ENCODE data around the gene FAM13A. TPM values are rescaled to one million over a fixed set of nuclear protein-coding genes. Genes with fewer than 3 reads are reported as not detected.

Gene FAM13A
- total RNA-seq, 1 donor from 2014 or later, result 29.5 TPM

DNA sequence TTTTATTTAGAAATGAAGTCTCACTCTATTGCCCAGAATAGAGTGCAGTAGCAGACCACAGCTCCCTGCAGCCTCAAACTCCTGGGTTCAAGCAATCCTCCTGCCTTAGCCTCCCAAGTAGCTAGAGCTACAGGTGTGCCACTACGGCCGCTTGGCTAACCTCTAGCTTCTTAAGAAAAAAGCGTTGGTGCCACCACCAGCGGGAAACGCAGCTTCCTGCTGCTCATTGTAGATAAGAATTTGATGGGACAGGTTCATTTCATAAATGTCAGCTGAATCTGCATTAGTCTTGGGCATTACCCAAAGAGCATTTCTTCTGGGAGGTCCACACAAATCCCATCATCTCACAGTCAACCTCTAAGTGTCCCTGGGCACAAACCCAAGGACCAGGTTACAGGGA, 326.2 kb downstream of the FAM13A start:
- Mint-ChIP-seq H3K36me3 (ENCODE audit: insufficient read depth) (peaks cover 15% of the 10 kb centered on the region), H3K4me3 (ENCODE audit: low read depth) (no peak overlapping the region), H3K27me3 (no peaks in the 10 kb centered on the region), H3K9me3 (ENCODE audit: low read depth) (no peaks in the 10 kb centered on the region), H3K27ac (no peak overlapping the region), H3K4me1 (ENCODE audit: low read depth) (no peaks in the 10 kb centered on the region)
- TF ChIP-seq, protein P1, sequence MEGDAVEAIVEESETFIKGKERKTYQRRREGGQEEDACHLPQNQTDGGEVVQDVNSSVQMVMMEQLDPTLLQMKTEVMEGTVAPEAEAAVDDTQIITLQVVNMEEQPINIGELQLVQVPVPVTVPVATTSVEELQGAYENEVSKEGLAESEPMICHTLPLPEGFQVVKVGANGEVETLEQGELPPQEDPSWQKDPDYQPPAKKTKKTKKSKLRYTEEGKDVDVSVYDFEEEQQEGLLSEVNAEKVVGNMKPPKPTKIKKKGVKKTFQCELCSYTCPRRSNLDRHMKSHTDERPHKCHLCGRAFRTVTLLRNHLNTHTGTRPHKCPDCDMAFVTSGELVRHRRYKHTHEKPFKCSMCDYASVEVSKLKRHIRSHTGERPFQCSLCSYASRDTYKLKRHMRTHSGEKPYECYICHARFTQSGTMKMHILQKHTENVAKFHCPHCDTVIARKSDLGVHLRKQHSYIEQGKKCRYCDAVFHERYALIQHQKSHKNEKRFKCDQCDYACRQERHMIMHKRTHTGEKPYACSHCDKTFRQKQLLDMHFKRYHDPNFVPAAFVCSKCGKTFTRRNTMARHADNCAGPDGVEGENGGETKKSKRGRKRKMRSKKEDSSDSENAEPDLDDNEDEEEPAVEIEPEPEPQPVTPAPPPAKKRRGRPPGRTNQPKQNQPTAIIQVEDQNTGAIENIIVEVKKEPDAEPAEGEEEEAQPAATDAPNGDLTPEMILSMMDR (IDR thresholded peaks at IDR 0.05; ENCODE audit: unreplicated experiment), result no peak
- DNase-seq (ENCODE audit: low spot score, unreplicated experiment), result no peak

GRCh38 chr4:88729146-88729760, 327.7 kb downstream of the FAM13A start:
- no peaks in the 10 kb centered on the region for H3K4me1 Mint-ChIP-seq (ENCODE audit: low read depth)
- TF ChIP-seq, protein P1 (IDR thresholded peaks at IDR 0.05; ENCODE audit: unreplicated experiment), result no peak
- H3K27me3 Mint-ChIP-seq, result no peaks in the 10 kb centered on the region
- no peak for DNase-seq (ENCODE audit: low spot score, unreplicated experiment)
- H3K36me3 Mint-ChIP-seq (ENCODE audit: insufficient read depth), result peaks cover 16% of the 10 kb centered on the region
- no peaks in the 10 kb centered on the region for H3K9me3 Mint-ChIP-seq (ENCODE audit: low read depth)
- H3K27ac Mint-ChIP-seq, result no peak overlapping the region
- H3K4me3 Mint-ChIP-seq (ENCODE audit: low read depth), result no peak overlapping the region

DNA sequence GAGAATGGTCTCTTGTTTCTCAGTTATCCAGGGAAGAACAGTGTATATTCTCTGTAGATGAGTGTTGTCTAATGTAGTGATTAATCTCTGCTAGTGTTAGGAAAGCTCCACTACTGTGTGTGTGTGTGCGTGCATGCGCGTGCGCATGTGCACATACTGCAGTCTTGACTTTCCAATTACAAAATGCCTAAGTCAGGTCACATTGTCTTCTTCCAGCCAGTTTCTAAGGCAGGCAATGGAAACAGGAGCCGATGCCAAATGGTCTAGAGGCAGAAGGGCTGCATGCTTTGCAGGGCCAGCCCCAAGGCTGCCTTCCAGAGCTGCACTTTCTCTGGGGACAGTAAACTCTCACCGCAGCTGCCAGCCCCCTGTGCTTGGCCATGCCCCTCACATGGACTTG, 328.8 kb downstream of the FAM13A start:
- Mint-ChIP-seq H3K36me3 (ENCODE audit: insufficient read depth) (peaks cover 15% of the 10 kb centered on the region), H3K4me3 (ENCODE audit: low read depth) (no peak overlapping the region), H3K9me3 (ENCODE audit: low read depth) (no peaks in the 10 kb centered on the region), H3K4me1 (ENCODE audit: low read depth) (no peaks in the 10 kb centered on the region), H3K27me3 (no peaks in the 10 kb centered on the region), H3K27ac (no peak overlapping the region)
- TF ChIP-seq, protein P1 (IDR thresholded peaks at IDR 0.05; ENCODE audit: unreplicated experiment), result no peak
- no peak for DNase-seq (ENCODE audit: low spot score, unreplicated experiment)

- Mint-ChIP-seq H3K4me3 (ENCODE audit: low read depth) (no peak overlapping the region), H3K36me3 (ENCODE audit: insufficient read depth) (peaks cover 15% of the 10 kb centered on the region), H3K9me3 (ENCODE audit: low read depth) (no peaks in the 10 kb centered on the region), H3K27ac (no peak overlapping the region), H3K4me1 (ENCODE audit: low read depth) (no peaks in the 10 kb centered on the region), H3K27me3 (no peaks in the 10 kb centered on the region)
- TF ChIP-seq, protein P1 (IDR thresholded peaks at IDR 0.05; ENCODE audit: unreplicated experiment), result no peak
- no peak for DNase-seq (ENCODE audit: low spot score, unreplicated experiment)
Observed at GRCh38 chr4:88725986-88726385, 331.0 kb downstream of the FAM13A start.

GRCh38 chr4:88725143-88725542, 331.8 kb downstream of the FAM13A start:
- no peak overlapping the region for H3K27ac Mint-ChIP-seq
- H3K4me3 Mint-ChIP-seq (ENCODE audit: low read depth), result no peak overlapping the region
- peaks cover 16% of the 10 kb centered on the region for H3K36me3 Mint-ChIP-seq (ENCODE audit: insufficient read depth)
- no peaks in the 10 kb centered on the region for H3K4me1 Mint-ChIP-seq (ENCODE audit: low read depth)
- H3K9me3 Mint-ChIP-seq (ENCODE audit: low read depth), result no peaks in the 10 kb centered on the region
- H3K27me3 Mint-ChIP-seq, result no peaks in the 10 kb centered on the region
- TF ChIP-seq, protein P1 (IDR thresholded peaks at IDR 0.05; ENCODE audit: unreplicated experiment), result no peak
- DNase-seq (ENCODE audit: low spot score, unreplicated experiment), result no peak
